ENCODE results near the gene NGRN.
A peak's percentile ranks its signal among the peaks of the same experiment; 100 is the strongest.
"Not testable (repeated sequence)": the region's sequence is repeated elsewhere in the genome, so short reads cannot be mapped to it uniquely, and the experiment has no call there.

NGRN gene

DNA sequence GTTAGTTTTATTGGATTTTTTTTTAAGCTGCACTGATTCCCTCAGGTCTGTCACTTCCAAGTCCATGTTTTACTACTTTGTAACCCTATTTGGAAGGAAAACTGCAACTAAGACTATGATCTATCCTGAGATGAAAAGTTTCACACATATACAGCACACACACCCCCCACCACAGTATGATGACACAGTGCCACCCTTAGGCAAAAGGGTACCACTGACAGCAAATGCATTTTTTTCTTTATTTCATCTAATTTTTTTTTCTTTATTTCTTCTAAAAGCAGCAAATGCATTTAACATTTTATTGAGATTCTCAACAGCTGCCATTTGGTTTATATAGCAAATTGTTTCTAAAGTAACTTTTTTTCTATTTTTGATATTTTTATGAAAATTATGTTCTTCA, 21.2 kb downstream of the NGRN start:
- DNase-seq, result peak; percentile 80

DNA sequence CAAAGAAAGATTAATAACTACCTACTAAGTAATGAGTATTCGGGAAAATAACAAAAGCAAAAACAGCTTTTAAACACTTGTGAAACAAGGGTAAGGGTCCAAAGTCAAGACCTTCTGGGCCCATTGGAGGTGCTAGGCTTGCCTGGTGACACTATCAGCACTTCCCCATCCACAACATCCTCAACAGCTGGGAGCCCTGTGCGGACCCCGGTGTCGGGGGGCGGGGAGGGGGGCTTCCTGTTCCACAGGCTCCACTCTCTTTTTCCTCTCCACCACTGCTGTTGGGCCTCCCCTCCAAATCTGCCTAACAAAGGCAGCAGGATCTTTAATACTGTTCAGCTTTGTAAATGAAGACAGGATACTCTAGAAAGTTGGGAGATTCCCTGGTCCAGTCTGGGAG, 21.6 kb downstream of the NGRN start:
- DNase-seq, result peak; percentile 49

DNA sequence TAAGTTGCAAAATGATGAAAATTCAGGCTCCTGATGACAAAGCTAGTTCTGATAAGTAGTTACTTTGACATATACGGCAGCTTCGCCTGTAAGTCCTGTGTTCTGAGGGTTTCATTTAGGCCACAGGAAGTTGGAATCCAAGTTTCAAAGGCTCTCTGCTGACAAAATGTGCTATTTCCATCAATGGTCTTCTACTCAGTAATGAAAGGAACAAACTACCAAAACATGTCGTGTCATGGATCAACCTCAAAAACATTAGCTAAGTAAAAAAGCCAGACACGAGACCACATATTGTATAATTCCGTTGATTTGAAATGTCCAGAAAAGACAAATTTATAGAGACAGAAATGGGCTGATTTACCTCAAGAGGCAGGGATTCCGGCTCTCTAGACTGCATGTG, 22.5 kb downstream of the NGRN start:
- peak; percentile 23 for DNase-seq

- peak; percentile 69 for DNase-seq
Measured at GRCh38 chr15:90291679-90292356, 26.3 kb downstream of the NGRN start.

GRCh38 chr15:90293040-90293810, 27.8 kb downstream of the NGRN start:
- peak; percentile 83 for DNase-seq

- DNase-seq, result no peak
Measured at GRCh38 chr15:90294159-90294558, 28.7 kb downstream of the NGRN start.

- DNase-seq, result no peak
Measured at GRCh38 chr15:90294601-90295269, 29.3 kb downstream of the NGRN start.

DNA sequence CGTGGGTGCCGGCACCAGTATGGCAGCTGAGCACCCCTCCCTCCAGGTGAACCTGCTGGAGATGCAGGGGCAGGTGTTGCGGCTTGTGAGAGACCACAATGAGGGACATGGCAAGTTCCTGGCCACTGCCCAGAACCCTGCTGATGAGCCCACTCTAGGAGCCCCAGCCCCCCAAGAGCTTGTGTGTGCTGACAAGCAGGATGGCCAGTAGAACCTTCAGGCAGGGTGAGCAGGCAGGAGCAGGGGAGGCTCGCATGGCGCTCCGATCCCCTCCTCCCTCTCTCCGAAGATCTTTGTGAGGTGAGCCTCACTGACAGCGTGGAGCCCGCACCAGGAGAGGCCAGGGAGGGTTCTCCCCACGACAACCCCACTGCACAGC, 29.8 kb downstream of the NGRN start:
- no peak for DNase-seq

DNA sequence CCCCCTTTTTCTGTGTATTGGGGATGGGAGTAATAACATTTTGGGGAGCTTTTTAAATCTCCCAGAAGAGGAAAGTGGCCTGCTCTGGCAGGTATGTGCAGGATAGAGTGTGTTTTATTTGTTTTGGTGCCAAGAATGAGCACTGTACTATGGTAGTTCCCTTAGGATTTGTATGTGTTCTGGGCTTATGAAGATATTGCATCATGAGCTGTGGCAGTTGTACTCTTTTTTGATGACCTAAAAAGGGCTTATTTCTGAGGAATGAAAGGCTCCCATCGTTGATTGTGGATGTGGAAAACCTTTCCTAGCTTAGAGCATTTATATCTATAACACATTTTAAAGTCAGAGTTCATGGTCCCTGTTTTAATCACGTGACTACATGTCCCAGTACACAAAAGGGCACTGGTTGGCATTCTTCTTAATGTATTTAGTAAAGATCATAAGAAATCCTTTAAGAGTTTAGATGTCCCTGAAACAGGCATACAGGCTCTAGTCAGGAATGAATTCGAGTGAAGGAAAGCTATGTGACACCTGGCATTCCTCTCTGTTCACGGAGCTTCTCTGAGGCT, 30.9 kb downstream of the NGRN start:
- DNase-seq, result not testable (repeated sequence)

- no peak for DNase-seq
Measured at GRCh38 chr15:90297021-90297420, 31.5 kb downstream of the NGRN start.

GRCh38 chr15:90300541-90300940, 35.1 kb downstream of the NGRN start:
- no peak for DNase-seq

- DNase-seq, result peak; percentile 83
Measured at GRCh38 chr15:90300988-90301706, 35.7 kb downstream of the NGRN start.

DNA sequence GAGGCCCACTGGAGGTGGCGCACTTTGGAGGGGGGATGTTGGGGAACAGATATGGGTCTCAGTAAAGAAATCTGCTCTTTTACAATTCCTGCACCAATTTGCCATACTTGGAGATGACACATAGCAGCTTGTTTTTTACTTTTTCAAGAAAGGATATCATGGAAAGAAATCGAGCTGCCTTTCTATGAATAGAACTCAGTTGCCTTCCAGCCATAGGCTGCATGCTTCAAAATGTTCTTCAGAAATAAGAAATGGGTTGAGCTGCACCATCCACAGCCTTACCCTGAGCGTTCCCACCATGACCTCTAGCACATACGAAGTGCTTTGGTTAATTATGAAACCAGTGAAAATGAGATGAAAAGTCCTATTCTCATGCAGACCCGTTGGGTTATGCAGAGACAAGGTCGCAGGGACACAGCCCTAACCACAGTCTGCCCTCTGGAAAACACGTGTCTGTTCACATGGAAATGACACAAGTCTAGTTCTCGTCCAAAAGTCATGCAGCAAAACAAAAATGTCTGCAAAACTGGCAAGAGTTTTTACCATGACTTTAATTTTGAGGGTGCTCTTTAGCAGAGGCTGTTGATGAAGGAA, 36.3 kb downstream of the NGRN start:
- DNase-seq, result no peak

GRCh38 chr15:90305355-90305754, 39.9 kb downstream of the NGRN start:
- not testable (repeated sequence) for DNase-seq

DNA sequence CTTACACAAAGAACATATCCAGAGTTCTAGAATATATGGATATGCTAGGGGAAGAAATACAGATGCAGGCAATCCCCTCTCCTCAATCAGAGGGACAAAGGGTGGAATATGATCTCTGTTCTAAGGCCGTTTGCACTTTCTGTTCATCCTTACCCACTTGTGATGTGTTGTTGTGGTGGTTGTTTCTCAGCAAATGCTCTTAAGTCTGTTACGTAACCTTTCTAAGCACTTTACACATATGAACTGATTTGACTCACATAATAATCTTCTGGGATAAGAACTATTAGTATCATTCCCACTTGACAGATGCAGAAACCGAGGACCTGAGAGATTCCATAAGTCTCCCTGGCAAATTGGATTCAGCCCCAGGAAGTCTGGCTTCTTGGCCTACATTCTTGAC, 40.5 kb downstream of the NGRN start:
- no peak for DNase-seq

- peak; percentile 22 for DNase-seq
Measured at GRCh38 chr15:90306560-90306959, 41.1 kb downstream of the NGRN start.

- DNase-seq, result no peak
Measured at GRCh38 chr15:90307661-90308060, 42.2 kb downstream of the NGRN start.

GRCh38 chr15:90309020-90309419, 43.5 kb downstream of the NGRN start:
- DNase-seq, result peak; percentile 17

DNA sequence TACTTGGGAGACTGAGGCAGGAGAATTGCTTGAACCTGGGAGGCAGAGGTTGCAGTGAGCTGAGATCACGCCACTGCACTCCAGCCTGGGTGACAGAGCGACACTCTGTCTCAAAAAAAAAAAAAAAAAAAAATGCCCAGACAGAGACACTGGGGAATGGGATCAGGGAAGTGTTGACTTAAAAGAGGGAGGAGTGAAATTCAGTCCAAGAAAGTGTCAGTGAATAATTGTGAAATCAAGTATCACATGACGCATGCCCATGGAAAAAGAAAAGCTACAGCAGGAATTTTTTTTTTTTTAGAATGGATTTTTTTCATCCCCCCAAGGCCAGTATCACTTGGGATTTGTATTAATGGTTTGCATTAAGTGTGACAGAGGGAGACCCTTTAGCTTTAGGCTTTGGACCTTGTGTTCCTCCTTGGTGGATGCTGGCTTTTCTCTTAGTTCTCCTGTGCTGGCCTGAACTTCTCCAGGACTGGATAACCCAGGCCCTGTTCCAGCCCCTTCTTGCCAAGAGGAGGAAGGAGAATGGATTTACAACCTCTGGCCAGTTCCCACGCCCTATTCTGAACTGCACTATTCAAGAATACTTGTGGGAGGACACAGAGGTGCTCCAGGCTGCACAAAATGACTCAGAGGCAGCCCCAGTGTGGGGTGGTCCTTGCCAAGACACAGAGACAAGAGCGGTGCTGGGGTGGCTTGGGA, 50.0 kb downstream of the NGRN start:
- DNase-seq, result no peak

DNA sequence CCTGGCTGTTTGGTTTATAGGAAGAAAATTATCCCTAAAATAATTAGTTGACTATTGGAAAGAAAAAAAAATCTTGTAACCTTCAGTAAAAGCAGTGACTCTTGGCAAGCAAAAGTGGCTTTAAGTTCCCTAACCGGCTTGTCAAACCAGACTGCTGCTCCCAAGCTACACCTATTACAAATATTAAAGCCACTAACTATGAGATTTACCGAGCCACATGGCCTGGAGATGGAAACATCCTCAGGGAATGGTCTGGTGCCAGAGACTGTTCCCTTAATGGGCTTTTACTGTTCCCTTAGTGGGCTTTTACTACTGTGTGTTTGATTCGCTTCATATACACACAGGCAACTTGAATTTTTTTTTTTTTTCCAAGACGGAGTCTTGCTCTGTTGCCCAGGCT, 50.7 kb downstream of the NGRN start:
- DNase-seq, result no peak

DNA sequence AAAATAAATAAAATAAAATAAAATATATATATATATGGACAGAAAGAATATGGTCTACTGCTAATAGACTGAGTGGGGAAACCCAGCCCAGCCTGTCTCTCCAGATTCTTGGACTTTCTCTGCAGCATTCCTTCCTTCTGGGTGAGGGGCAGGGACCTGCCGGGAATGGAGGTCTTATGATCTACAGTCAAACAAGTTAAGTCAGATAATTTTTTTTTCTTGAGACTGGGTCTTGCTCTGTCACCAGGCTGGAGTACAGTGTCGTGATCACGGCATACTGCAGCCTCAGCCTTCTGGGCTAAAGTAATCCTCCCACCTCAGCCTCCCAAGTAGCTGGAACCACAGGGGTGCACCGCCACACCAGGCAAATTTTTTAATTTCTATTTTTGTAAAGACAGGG, 53.1 kb downstream of the NGRN start:
- DNase-seq, result no peak
